HepG2 (cell line): Measurements from ENCODE around the gene NFATC3. TPM values are rescaled to one million over a fixed set of nuclear protein-coding genes. Genes with fewer than 3 reads are reported as not detected.

ENCODE experiments used
- AGO2 ChIP-seq: fragments of 200-400 bp; formaldehyde crosslinking; optimal IDR thresholded peaks from 2 replicates; pipeline ENCODE3; 2017; ENCODE audit warnings: mild to moderate bottlenecking, low read depth, low read length, moderate library complexity
- BCL6 ChIP-seq: IDR thresholded peaks from 2 replicates; pipeline ENCODE4 v1.6.1; 2016; ENCODE audit warnings: missing genetic modification reagents, missing compliant biosample characterization
- BRCA1 ChIP-seq: sonication (generic); formaldehyde crosslinking; IDR thresholded peaks from 2 replicates; pipeline ENCODE4 v1.4.0; 2020; ENCODE audit warnings: missing genetic modification reagents
- HMGA1 ChIP-seq: sonication (generic); formaldehyde crosslinking; conservative IDR thresholded peaks from 2 replicates; pipeline ENCODE4 v1.4.0; 2020; ENCODE audit warnings: missing genetic modification reagents
- IRF2 ChIP-seq: IDR thresholded peaks from 2 replicates; pipeline ENCODE4 v1.6.1; 2018; ENCODE audit warnings: missing genetic modification reagents, missing compliant biosample characterization
- KDM1A ChIP-seq: IDR thresholded peaks from 2 replicates; pipeline ENCODE4 v1.6.1; 2016; ENCODE audit warnings: missing compliant biosample characterization
- KDM5A ChIP-seq: fragments of 200-600 bp; sonication (generic); IDR thresholded peaks from 2 replicates; pipeline ENCODE4 v1.7.0; 2018; ENCODE audit warnings: antibody characterized with exemption, mild to moderate bottlenecking, low read length, borderline replicate concordance
- RARG ChIP-seq: sonication (generic); formaldehyde crosslinking; IDR thresholded peaks from 2 replicates; pipeline ENCODE4 v1.4.0; 2020; ENCODE audit warnings: low read depth, mild to moderate bottlenecking, missing genetic modification reagents
- REXO4 ChIP-seq: sonication (generic); formaldehyde crosslinking; IDR thresholded peaks from 2 replicates; pipeline ENCODE4 v1.8.0; 2022; ENCODE audit warnings: missing genetic modification reagents, mild to moderate bottlenecking, borderline replicate concordance
- SAFB2 ChIP-seq: sonication (generic); formaldehyde crosslinking; IDR thresholded peaks from 2 replicates; pipeline ENCODE4 v1.5.1; 2020; ENCODE audit warnings: missing genetic modification reagents, low read depth, mild to moderate bottlenecking, borderline replicate concordance
- SCMH1 ChIP-seq: sonication (generic); formaldehyde crosslinking; IDR thresholded peaks from 2 replicates; pipeline ENCODE4 v1.9.0; 2021; ENCODE audit warnings: missing genetic modification reagents, mild to moderate bottlenecking, borderline replicate concordance
- SUZ12 ChIP-seq: fragments of 150-350 bp; IDR thresholded peaks from 2 replicates; pipeline ENCODE4 v1.6.1; 2014; ENCODE audit warnings: low read depth, low read length
- TEAD2 ChIP-seq: sonication (generic); formaldehyde crosslinking; IDR thresholded peaks from 2 replicates; pipeline ENCODE4 v1.9.0; 2021; ENCODE audit warnings: missing genetic modification reagents
- TRIM24 ChIP-seq: sonication (generic); formaldehyde crosslinking; IDR thresholded peaks from 2 replicates; pipeline ENCODE4 v1.8.0; 2022; ENCODE audit warnings: mild to moderate bottlenecking, missing genetic modification reagents
- ZC3H4 ChIP-seq: sonication (generic); formaldehyde crosslinking; IDR thresholded peaks from 2 replicates; pipeline ENCODE4 v1.4.0; 2020; ENCODE audit warnings: missing genetic modification reagents, borderline replicate concordance
- ZNF30 ChIP-seq: sonication (generic); formaldehyde crosslinking; IDR thresholded peaks from 2 replicates; pipeline ENCODE4 v1.5.0; 2020; ENCODE audit warnings: mild to moderate bottlenecking, missing genetic modification reagents
- ZNF547 ChIP-seq: sonication (generic); formaldehyde crosslinking; IDR thresholded peaks from 2 replicates; pipeline ENCODE4 v1.5.1; 2020; ENCODE audit warnings: mild to moderate bottlenecking, missing genetic modification reagents
- ZNF644 ChIP-seq: IDR thresholded peaks from 2 replicates; pipeline ENCODE4 v1.6.1; 2016; ENCODE audit warnings: low read depth
- ZNF660 ChIP-seq: sonication (generic); formaldehyde crosslinking; IDR thresholded peaks from 2 replicates; pipeline ENCODE4 v1.5.1; 2020; ENCODE audit warnings: mild to moderate bottlenecking, low read depth, missing genetic modification reagents, borderline replicate concordance
- ZNF672 ChIP-seq: sonication (generic); formaldehyde crosslinking; IDR thresholded peaks from 2 replicates; pipeline ENCODE4 v1.8.1; 2022; ENCODE audit warnings: missing genetic modification reagents
- ZNF816 ChIP-seq: sonication (generic); formaldehyde crosslinking; IDR thresholded peaks from 2 replicates; pipeline ENCODE4 v1.8.0; 2022; ENCODE audit warnings: missing genetic modification reagents, mild to moderate bottlenecking, borderline replicate concordance
- ZSCAN20 ChIP-seq: sonication (generic); formaldehyde crosslinking; IDR thresholded peaks from 2 replicates; pipeline ENCODE4 v1.4.0; 2020; ENCODE audit warnings: missing genetic modification reagents, mild to moderate bottlenecking, borderline replicate concordance
- polyA plus RNA-seq, 8 experiments: library from polyadenylated mRNA; depleted of rRNA in 3 of 8; stranded (reverse) in 7 of 8; unstranded in 1 of 8; fragments of >200 nt; fragmentation: Illumina TruSeq in 4 of 8; extraction: Trizol in 4 of 8; gene quantifications; 2 replicates each; pipeline versions ENCODE4 v1.2.1 to v1.2.3, GENCODE V29; 2011 to 2016; ENCODE audit warnings: low read depth in 4 of 8, missing spikeins in 1 of 8, mixed read lengths in 1 of 8; ENCODE audit not compliant: insufficient read depth in 1 of 8
- total RNA-seq, 5 experiments: library from RNA; depleted of rRNA; stranded (reverse); fragments of >200 nt; fragmentation: Illumina TruSeq; extraction: Trizol; gene quantifications; 2 replicates each; pipeline ENCODE4 v1.2.3, GENCODE V29; 2016; ENCODE audit warnings: low read depth in 1 of 5
- TF ChIP-seq, protein P1 (sequence below): IDR thresholded peaks from 2 replicates; pipeline ENCODE4 v1.6.1; 2016; ENCODE audit warnings: missing biosample characterization, missing genetic modification reagents, low read depth
- TF ChIP-seq, protein P2 (sequence below): sonication (generic); formaldehyde crosslinking; IDR thresholded peaks from 2 replicates; pipeline ENCODE4 v1.5.1; 2020; ENCODE audit warnings: mild to moderate bottlenecking, moderate library complexity, missing genetic modification reagents
- TF ChIP-seq, protein P3 (sequence below): sonication (generic); formaldehyde crosslinking; IDR thresholded peaks from 2 replicates; pipeline ENCODE4 v1.4.0; 2020; ENCODE audit warnings: missing genetic modification reagents
- TF ChIP-seq, protein P4 (sequence below): sonication (generic); formaldehyde crosslinking; IDR thresholded peaks from 2 replicates; pipeline ENCODE4 v1.5.0; 2020; ENCODE audit warnings: mild to moderate bottlenecking, low read depth, missing genetic modification reagents, borderline replicate concordance

Gene NFATC3
- total and polyA plus RNA-seq, 2 of the 13 experiments (the other 11 are each of a cell fraction or from before 2014, with no cell fraction given) = 52.6 to 62.7 TPM

DNA sequence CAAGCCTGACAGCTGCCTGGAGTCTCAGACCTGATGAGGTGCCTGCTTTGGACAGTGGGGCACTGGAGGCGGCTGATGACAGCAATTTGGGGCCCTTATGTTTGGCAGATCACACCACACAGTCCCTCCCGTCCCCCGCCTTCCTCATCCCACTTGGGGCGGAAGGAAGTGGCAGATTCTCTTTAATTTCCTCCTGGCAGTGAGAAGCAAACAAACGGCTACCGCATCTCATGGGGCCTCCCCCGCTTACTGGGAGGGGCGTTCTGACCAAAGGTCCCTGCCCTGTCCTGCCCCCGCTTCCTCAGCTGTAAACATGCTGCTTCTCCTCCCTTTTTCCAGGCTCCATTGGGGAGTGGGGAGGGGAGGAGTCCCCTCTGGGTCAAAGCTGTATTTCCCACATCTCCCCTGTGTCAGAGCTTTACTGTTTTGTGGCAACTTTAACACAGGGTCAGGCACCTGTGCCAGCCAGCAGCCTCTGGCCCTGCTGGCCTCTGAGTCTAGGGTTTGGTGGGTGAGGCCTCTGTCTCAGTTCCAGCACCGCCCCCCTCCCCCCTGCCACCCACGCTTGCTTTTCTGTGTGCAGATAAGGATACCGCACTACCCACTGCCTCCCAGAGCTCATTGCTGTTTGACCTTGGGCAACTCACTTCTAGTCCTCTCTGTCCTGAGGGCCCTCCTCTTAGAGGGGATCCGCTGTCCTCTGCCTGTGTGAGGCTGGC lies 5.4 kb upstream of the NFATC3 start (continued):
- 0 out of 2 replicates have a peak, but pooled peaks have one; percentile 12 for TF ChIP-seq ZNF644 (CRISPR knock-in tag)
- peak; percentile 84 for TF ChIP-seq BCL6 (CRISPR knock-in tag)
- peak; percentile 71; the same call in 1 of the 2 replicates for TF ChIP-seq SAFB2
- peak; percentile 40; the same call in 1 of the 2 replicates for TF ChIP-seq ZNF547 (CRISPR knock-in tag)
- 0 out of 2 replicates have a peak, but pooled peaks have one; percentile 73 for TF ChIP-seq ZSCAN20 (CRISPR knock-in tag)
- TF ChIP-seq, protein P1, sequence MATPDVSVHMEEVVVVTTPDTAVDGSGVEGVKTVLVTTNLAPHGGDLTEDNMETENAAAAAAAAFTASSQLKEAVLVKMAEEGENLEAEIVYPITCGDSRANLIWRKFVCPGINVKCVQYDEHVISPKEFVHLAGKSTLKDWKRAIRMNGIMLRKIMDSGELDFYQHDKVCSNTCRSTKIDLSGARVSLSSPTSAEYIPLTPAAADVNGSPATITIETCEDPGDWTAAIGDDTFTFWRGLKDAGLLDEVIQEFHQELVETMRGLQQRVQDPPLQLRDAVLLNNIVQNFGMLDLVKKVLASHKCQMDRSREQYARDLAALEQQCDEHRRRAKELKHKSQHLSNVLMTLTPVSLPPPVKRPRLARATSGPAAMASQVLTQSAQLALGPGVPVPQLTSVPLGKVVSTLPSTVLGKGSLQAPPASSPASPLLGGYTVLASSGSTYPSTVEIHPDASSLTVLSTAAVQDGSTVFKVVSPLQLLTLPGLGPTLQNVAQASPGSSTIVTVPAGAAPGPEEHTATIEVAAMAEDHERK (CRISPR knock-in tag) = no peak; the same call in 1 of the 2 replicates
- TF ChIP-seq REXO4 (CRISPR knock-in tag) = no peak
- no peak for TF ChIP-seq ZNF672 (CRISPR knock-in tag)
- TF ChIP-seq KDM1A (CRISPR knock-in tag) = peak; percentile 29; the same call in 1 of the 2 replicates
- TF ChIP-seq TEAD2 = 0 out of 2 replicates have a peak, but pooled peaks have one; percentile 48
- peak; percentile 61; the same call in 1 of the 2 replicates for TF ChIP-seq KDM5A
- TF ChIP-seq TRIM24 (CRISPR knock-in tag) = no peak
- TF ChIP-seq, protein P2, sequence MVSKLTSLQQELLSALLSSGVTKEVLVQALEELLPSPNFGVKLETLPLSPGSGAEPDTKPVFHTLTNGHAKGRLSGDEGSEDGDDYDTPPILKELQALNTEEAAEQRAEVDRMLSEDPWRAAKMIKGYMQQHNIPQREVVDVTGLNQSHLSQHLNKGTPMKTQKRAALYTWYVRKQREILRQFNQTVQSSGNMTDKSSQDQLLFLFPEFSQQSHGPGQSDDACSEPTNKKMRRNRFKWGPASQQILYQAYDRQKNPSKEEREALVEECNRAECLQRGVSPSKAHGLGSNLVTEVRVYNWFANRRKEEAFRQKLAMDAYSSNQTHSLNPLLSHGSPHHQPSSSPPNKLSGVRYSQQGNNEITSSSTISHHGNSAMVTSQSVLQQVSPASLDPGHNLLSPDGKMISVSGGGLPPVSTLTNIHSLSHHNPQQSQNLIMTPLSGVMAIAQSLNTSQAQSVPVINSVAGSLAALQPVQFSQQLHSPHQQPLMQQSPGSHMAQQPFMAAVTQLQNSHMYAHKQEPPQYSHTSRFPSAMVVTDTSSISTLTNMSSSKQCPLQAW (CRISPR knock-in tag) = peak; percentile 97
- TF ChIP-seq, protein P3, sequence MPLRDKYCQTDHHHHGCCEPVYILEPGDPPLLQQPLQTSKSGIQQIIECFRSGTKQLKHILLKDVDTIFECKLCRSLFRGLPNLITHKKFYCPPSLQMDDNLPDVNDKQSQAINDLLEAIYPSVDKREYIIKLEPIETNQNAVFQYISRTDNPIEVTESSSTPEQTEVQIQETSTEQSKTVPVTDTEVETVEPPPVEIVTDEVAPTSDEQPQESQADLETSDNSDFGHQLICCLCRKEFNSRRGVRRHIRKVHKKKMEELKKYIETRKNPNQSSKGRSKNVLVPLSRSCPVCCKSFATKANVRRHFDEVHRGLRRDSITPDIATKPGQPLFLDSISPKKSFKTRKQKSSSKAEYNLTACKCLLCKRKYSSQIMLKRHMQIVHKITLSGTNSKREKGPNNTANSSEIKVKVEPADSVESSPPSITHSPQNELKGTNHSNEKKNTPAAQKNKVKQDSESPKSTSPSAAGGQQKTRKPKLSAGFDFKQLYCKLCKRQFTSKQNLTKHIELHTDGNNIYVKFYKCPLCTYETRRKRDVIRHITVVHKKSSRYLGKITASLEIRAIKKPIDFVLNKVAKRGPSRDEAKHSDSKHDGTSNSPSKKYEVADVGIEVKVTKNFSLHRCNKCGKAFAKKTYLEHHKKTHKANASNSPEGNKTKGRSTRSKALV (CRISPR knock-in tag) = no peak; the same call in none of the 2 replicates
- peak; percentile 45 for TF ChIP-seq AGO2
- TF ChIP-seq ZNF30 (CRISPR knock-in tag) = no peak
- TF ChIP-seq SCMH1 (CRISPR knock-in tag) = no peak
- peak; percentile 96 for TF ChIP-seq IRF2 (CRISPR knock-in tag)
- peak; percentile 82; the same call in 1 of the 2 replicates for TF ChIP-seq BRCA1 (CRISPR knock-in tag)
- TF ChIP-seq ZNF660 (CRISPR knock-in tag) = no peak
- no peak for TF ChIP-seq SUZ12
- TF ChIP-seq, protein P4, sequence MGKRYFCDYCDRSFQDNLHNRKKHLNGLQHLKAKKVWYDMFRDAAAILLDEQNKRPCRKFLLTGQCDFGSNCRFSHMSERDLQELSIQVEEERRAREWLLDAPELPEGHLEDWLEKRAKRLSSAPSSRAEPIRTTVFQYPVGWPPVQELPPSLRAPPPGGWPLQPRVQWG = no peak
- no peak for TF ChIP-seq HMGA1 (CRISPR knock-in tag)
- TF ChIP-seq ZNF816 = peak; percentile 72
- no peak for TF ChIP-seq RARG (CRISPR knock-in tag)
- no peak; the same call in 1 of the 2 replicates for TF ChIP-seq ZC3H4
